ENCODE data around the gene AGPS.

DNA sequence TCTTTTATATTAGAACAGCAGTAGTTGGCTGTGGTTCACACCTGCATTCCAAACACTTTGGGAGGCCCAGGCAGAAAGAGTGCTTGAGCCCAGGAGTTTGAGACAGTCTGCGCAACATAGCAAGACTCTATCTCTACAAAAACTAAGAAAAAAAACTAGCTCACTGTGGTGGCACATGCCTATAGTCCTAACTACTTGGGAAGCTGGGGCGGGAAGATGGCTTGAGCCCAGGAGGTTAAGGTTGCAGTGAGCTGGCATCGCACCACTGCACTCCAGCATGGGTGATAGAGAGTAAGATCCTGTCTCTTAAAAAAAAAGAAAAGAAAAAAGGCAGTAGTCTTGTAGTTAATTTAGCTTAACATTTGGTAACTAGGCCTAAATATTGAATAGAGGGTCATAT is 136.6 kb downstream of the AGPS start:
- TF ChIP-seq, protein P1, sequence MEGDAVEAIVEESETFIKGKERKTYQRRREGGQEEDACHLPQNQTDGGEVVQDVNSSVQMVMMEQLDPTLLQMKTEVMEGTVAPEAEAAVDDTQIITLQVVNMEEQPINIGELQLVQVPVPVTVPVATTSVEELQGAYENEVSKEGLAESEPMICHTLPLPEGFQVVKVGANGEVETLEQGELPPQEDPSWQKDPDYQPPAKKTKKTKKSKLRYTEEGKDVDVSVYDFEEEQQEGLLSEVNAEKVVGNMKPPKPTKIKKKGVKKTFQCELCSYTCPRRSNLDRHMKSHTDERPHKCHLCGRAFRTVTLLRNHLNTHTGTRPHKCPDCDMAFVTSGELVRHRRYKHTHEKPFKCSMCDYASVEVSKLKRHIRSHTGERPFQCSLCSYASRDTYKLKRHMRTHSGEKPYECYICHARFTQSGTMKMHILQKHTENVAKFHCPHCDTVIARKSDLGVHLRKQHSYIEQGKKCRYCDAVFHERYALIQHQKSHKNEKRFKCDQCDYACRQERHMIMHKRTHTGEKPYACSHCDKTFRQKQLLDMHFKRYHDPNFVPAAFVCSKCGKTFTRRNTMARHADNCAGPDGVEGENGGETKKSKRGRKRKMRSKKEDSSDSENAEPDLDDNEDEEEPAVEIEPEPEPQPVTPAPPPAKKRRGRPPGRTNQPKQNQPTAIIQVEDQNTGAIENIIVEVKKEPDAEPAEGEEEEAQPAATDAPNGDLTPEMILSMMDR (conservative IDR thresholded peaks at IDR 0.05): no peak
- no peak for TF ChIP-seq EZH2 (IDR thresholded peaks at IDR 0.05; ENCODE audit: low read depth)

All from PC-9 (cell line).